GOT3 (cell line): Measurements from ENCODE around the gene TBX21.
"Not testable (repeated sequence)": the region's sequence is repeated elsewhere in the genome, so short reads cannot be mapped to it uniquely, and the experiment has no call there.

ENCODE experiments used
- DNase-seq: peaks from one replicate; lab custom pipeline; 2025; ENCODE audit warnings: mixed read lengths; lab: John Stamatoyannopoulos, UW

TBX21 gene

GRCh38 chr17:47773649-47774048, 40.6 kb downstream of the TBX21 start:
- not testable (repeated sequence) for DNase-seq

GRCh38 chr17:47774331-47774730, 41.3 kb downstream of the TBX21 start:
- DNase-seq, result no peak

GRCh38 chr17:47774987-47775580, 42.0 kb downstream of the TBX21 start:
- no peak for DNase-seq

GRCh38 chr17:47776330-47777197, 43.5 kb downstream of the TBX21 start:
- DNase-seq, result no peak

- DNase-seq, result no peak
These were observed 45.2 kb downstream of the TBX21 start for GRCh38 chr17:47778184-47778635.

- DNase-seq, result no peak
These were observed 48.4 kb downstream of the TBX21 start for GRCh38 chr17:47781397-47781796.

- no peak for DNase-seq
These were observed 52.6 kb downstream of the TBX21 start for GRCh38 chr17:47785538-47786123.

- no peak for DNase-seq
These were observed 56.9 kb downstream of the TBX21 start for GRCh38 chr17:47789611-47790561.

GRCh38 chr17:47791025-47791424, 58.0 kb downstream of the TBX21 start:
- DNase-seq, result no peak

GRCh38 chr17:47792457-47792856, 59.4 kb downstream of the TBX21 start:
- DNase-seq, result no peak

GRCh38 chr17:47792979-47793378, 59.9 kb downstream of the TBX21 start:
- no peak for DNase-seq
